ENCODE data around the gene SLC7A5.
"Not testable (repeated sequence)": the region's sequence is repeated elsewhere in the genome, so short reads cannot be mapped to it uniquely, and the experiment has no call there.

Gene SLC7A5

GRCh38 chr16:87860553-87861299 is 8.6 kb downstream of the SLC7A5 start:
- DNase-seq = no peak

GRCh38 chr16:87858151-87858993 is 10.9 kb downstream of the SLC7A5 start:
- DNase-seq = not testable (repeated sequence)

GRCh38 chr16:87856791-87857228 is 12.5 kb downstream of the SLC7A5 start:
- no peak for DNase-seq

- DNase-seq = peak; percentile 56 to 62
Observed at GRCh38 chr16:87855852-87856715, 13.2 kb downstream of the SLC7A5 start.

GRCh38 chr16:87854907-87855683 is 14.2 kb downstream of the SLC7A5 start:
- no peak for DNase-seq

GRCh38 chr16:87854053-87854906 is 15.0 kb downstream of the SLC7A5 start:
- no peak for DNase-seq

- DNase-seq = peak; percentile 92 to 94
Observed at GRCh38 chr16:87853411-87854052, 15.8 kb downstream of the SLC7A5 start.

GRCh38 chr16:87851601-87852000 is 17.7 kb downstream of the SLC7A5 start:
- DNase-seq = no peak

- no peak for DNase-seq
Observed at GRCh38 chr16:87851141-87851587, 18.1 kb downstream of the SLC7A5 start.

- peak; percentile 44 to 60 for DNase-seq
Observed at GRCh38 chr16:87850009-87851006, 19.0 kb downstream of the SLC7A5 start.

GRCh38 chr16:87849419-87850008 is 19.8 kb downstream of the SLC7A5 start:
- no peak for DNase-seq

GRCh38 chr16:87848676-87849345 is 20.5 kb downstream of the SLC7A5 start:
- DNase-seq = no peak

GRCh38 chr16:87847785-87848675 is 21.3 kb downstream of the SLC7A5 start:
- DNase-seq = no peak

- DNase-seq = no peak
Observed at GRCh38 chr16:87847467-87847784, 21.9 kb downstream of the SLC7A5 start.

- no peak for DNase-seq
Observed at GRCh38 chr16:87846705-87847466, 22.4 kb downstream of the SLC7A5 start.

Data from inflammatory macrophage (primary cell).